LHCN-M2 (cell line): ENCODE measurements around the gene PIK3R6. TPM values are rescaled to one million over a fixed set of nuclear protein-coding genes. Genes with fewer than 3 reads are reported as not detected.

Experiments used
- DNase-seq: peaks from one replicate; pipeline ENCODE4 v3.0.0-alpha.2; 2012; ENCODE audit warnings: low read depth
- total RNA-seq: library from RNA; depleted of rRNA; stranded (reverse); fragments of >200 nt; gene quantifications from 2 replicates; pipeline ENCODE4 v1.2.3, GENCODE V29; 2014; rRNA removed

PIK3R6 gene
- total RNA-seq, 1 experiment from 2014 or later: not detected

DNA sequence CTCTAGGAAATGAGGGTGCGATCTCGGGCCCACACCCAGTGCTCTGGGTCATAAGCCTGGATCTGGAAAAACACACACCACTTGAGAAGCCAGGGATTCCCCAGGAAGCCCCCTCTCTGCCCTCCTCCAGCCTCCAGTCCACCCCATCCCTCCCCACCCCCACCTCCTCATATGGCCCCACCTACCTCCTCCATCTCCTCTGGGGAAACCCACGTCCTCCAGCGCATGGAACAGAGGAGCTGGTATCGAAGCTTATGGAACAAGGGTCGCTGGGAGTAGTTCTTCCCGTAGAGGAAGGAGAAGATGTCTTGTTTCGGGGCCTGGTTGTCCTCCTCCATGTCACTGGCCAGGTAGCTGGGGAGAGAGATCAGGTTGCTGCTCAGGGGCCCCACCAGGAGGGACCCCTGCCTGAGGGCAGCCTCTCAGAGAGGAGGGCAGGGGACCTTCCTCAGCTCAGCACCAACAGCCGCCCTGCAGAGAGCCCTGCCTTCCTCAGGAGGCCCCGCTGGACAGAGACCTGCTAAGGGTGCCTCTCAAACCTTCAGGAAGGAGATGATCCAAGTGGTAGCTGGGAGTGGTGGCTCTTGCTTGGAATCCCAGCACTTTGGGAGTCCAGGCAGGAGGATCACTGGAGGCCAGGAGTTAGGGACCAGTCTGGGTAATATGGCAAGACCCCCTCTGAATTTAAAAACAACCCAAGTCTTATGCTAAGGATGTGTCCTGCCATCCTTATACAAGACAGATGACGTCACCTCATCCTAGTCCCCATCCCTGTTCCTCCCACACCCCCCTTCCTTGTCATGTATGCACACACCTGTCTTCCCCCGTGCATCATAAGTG is 114.1 kb downstream of the PIK3R6 start:
- no peak for DNase-seq

Other genes starting within 250 kb of the PIK3R6 start
- 30.8 and 40.4 TPM in 2 replicates for gene MYH10, start 236.9 kb downstream of the PIK3R6 start, total RNA-seq
- not detected in 2 replicates for gene CCDC42, start 122.8 kb downstream of the PIK3R6 start, total RNA-seq
- gene SPDYE4, start 109.1 kb downstream of the PIK3R6 start, total RNA-seq: not detected in 2 replicates
- not detected in 2 replicates for gene MFSD6L, start 68.3 kb downstream of the PIK3R6 start, total RNA-seq
- gene PIK3R5, start 98.0 kb upstream of the PIK3R6 start, total RNA-seq: not detected in 2 replicates
- gene NTN1, start 153.8 kb upstream of the PIK3R6 start, total RNA-seq: 0.17 and 0.19 TPM in 2 replicates